NOMO-1 treated with dmso at 0.1 percent for 144 hours (cell line): ENCODE data around the gene PDE10A.
"Not testable (repeated sequence)": the region's sequence is repeated elsewhere in the genome, so short reads cannot be mapped to it uniquely, and the experiment has no call there.

Source experiments
- DNase-seq: peaks from one replicate; lab custom pipeline; 2025; ENCODE audit not compliant: unreplicated experiment; lab: John Stamatoyannopoulos, UW

The PDE10A gene

GRCh38 chr6:165558097-165558496 lies 104.9 kb downstream of the PDE10A start:
- DNase-seq = not testable (repeated sequence)

GRCh38 chr6:165557674-165558073 lies 105.4 kb downstream of the PDE10A start:
- DNase-seq = no peak

- DNase-seq = no peak
These were observed 106.8 kb downstream of the PDE10A start for GRCh38 chr6:165556116-165556843.

- DNase-seq = not testable (repeated sequence)
These were observed 108.4 kb downstream of the PDE10A start for GRCh38 chr6:165554644-165555043.

- no peak for DNase-seq
These were observed 110.7 kb downstream of the PDE10A start for GRCh38 chr6:165552248-165552736.

- DNase-seq = no peak
These were observed 111.2 kb downstream of the PDE10A start for GRCh38 chr6:165551828-165552227.

- no peak for DNase-seq
These were observed 114.6 kb downstream of the PDE10A start for GRCh38 chr6:165548450-165548849.

- DNase-seq = no peak
These were observed 117.2 kb downstream of the PDE10A start for GRCh38 chr6:165545806-165546205.

- DNase-seq = no peak
These were observed 119.3 kb downstream of the PDE10A start for GRCh38 chr6:165543781-165544180.

- no peak for DNase-seq
These were observed 126.1 kb downstream of the PDE10A start for GRCh38 chr6:165536911-165537310.

GRCh38 chr6:165519316-165519715 lies 143.7 kb downstream of the PDE10A start:
- no peak for DNase-seq

GRCh38 chr6:165515963-165516624 lies 146.9 kb downstream of the PDE10A start:
- DNase-seq = no peak

GRCh38 chr6:165514621-165515020 lies 148.4 kb downstream of the PDE10A start:
- no peak for DNase-seq

GRCh38 chr6:165511807-165512206 lies 151.2 kb downstream of the PDE10A start:
- DNase-seq = no peak

GRCh38 chr6:165508321-165508869 lies 154.6 kb downstream of the PDE10A start:
- no peak for DNase-seq

GRCh38 chr6:165506657-165507056 lies 156.4 kb downstream of the PDE10A start:
- no peak for DNase-seq

GRCh38 chr6:165500214-165500907 lies 162.7 kb downstream of the PDE10A start:
- DNase-seq = not testable (repeated sequence)

GRCh38 chr6:165497472-165497871 lies 165.6 kb downstream of the PDE10A start:
- no peak for DNase-seq

GRCh38 chr6:165488624-165489295 lies 174.3 kb downstream of the PDE10A start:
- DNase-seq = no peak

GRCh38 chr6:165487950-165488349 lies 175.1 kb downstream of the PDE10A start:
- DNase-seq = no peak

- DNase-seq = no peak
These were observed 175.7 kb downstream of the PDE10A start for GRCh38 chr6:165487347-165487746.
